ENCODE results near the gene ENTPD5.

DNA sequence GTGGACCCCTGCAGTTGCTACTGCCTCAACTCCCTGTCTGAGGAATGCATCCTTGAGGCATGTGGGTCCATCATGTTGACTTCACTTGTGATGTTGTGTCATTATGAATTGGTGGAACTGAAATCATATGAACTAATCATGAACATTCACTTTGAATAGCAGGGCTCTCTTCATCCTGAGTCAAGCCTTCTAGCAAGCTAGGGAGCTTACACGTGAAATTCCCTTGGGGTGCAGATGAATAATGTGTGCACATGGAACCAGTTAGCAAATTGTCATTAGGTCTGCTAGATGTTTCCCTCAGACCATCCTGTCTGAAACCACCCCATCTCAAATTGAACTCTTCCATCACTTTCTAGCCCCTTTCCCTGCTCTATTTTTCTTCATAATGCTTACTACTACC is 65.4 kb downstream of the ENTPD5 start:
- TF ChIP-seq, protein P1, sequence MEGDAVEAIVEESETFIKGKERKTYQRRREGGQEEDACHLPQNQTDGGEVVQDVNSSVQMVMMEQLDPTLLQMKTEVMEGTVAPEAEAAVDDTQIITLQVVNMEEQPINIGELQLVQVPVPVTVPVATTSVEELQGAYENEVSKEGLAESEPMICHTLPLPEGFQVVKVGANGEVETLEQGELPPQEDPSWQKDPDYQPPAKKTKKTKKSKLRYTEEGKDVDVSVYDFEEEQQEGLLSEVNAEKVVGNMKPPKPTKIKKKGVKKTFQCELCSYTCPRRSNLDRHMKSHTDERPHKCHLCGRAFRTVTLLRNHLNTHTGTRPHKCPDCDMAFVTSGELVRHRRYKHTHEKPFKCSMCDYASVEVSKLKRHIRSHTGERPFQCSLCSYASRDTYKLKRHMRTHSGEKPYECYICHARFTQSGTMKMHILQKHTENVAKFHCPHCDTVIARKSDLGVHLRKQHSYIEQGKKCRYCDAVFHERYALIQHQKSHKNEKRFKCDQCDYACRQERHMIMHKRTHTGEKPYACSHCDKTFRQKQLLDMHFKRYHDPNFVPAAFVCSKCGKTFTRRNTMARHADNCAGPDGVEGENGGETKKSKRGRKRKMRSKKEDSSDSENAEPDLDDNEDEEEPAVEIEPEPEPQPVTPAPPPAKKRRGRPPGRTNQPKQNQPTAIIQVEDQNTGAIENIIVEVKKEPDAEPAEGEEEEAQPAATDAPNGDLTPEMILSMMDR (IDR thresholded peaks at IDR 0.05), result no peak
- TF ChIP-seq POLR2A (IDR thresholded peaks at IDR 0.05) (no peak), POLR2AphosphoS5 (IDR thresholded peaks at IDR 0.05) (no peak)
